Activated naive CD4-positive, alpha-beta T cell treated with anti-CD3 and anti-CD28 coated beads, Interleukin-2, amount 50 U/mL, for 72 hours (primary cell): ENCODE results near the gene ZNF331. TPM values are rescaled to one million over a fixed set of nuclear protein-coding genes. Genes with fewer than 3 reads are reported as not detected.

ENCODE experiments used
- ATAC-seq, 2 donors: fragments of 150-1000 bp; cut with Tn5 transposase; 2 replicates each; pipeline ENCODE4 v1.10.0; 2021; ENCODE audit warnings: mild to moderate bottlenecking in 2 of 2, moderate library complexity in 2 of 2
- DNase-seq, 2 donors: peaks; one replicate each; pipeline ENCODE4 v3.0.0; 2021 to 2022; ENCODE audit warnings: low spot score in 2 of 2
- H3K27ac Mint-ChIP-seq, 2 donors: one replicate each; pipeline ENCODE4 v1.8.0; 2022; ENCODE audit warnings: mild to moderate bottlenecking in 2 of 2, mixed read lengths in 2 of 2
- H3K36me3 Mint-ChIP-seq, 2 donors: one replicate each; pipeline ENCODE4 v1.8.0; 2022; ENCODE audit warnings: mixed read lengths in 2 of 2
- H3K9me3 Mint-ChIP-seq, 2 donors: one replicate each; pipeline ENCODE4 v1.8.0; 2022; ENCODE audit warnings: mixed read lengths in 2 of 2
- total RNA-seq, 2 donors: library from RNA; stranded (reverse); gene quantifications; one replicate each; pipeline ENCODE4 v1.2.3, GENCODE V29; 2022

ZNF331 gene
- total RNA-seq, 2 donors from 2014 or later, result 28.7 to 69.3 TPM

GRCh38 chr19:53583181-53583580 is 45.2 kb downstream of the ZNF331 start:
- H3K27ac Mint-ChIP-seq, result no peak overlapping the region
- peaks cover 34 to 43% of the 10 kb centered on the region in 2 donors for H3K36me3 Mint-ChIP-seq
- H3K9me3 Mint-ChIP-seq, result peaks cover 20 to 23% of the 10 kb centered on the region in 2 donors
- ATAC-seq, result no peak
- DNase-seq, result no peak

- Mint-ChIP-seq H3K36me3 (peaks cover 16 to 25% of the 10 kb centered on the region in 2 donors), H3K27ac (no peak overlapping the region), H3K9me3 (peaks cover 9 to 14% of the 10 kb centered on the region in 2 donors)
- DNase-seq (no peak), ATAC-seq (no peak)
Observed at GRCh38 chr19:53586277-53586691, 48.3 kb downstream of the ZNF331 start.

- no peak overlapping the region for H3K27ac Mint-ChIP-seq
- no peak for ATAC-seq
- DNase-seq, result no peak
- H3K9me3 Mint-ChIP-seq, result peaks cover 5 to 8% of the 10 kb centered on the region in 2 donors
- H3K36me3 Mint-ChIP-seq, result peaks cover 6 to 13% of the 10 kb centered on the region in 2 donors
Observed at GRCh38 chr19:53594811-53595509, 57.0 kb downstream of the ZNF331 start.

GRCh38 chr19:53595510-53595867 is 57.5 kb downstream of the ZNF331 start:
- H3K36me3 Mint-ChIP-seq, result peaks cover 6 to 13% of the 10 kb centered on the region in 2 donors
- H3K27ac Mint-ChIP-seq, result no peak overlapping the region
- ATAC-seq, result no peak
- H3K9me3 Mint-ChIP-seq, result peaks cover 5 to 8% of the 10 kb centered on the region in 2 donors
- no peak for DNase-seq

GRCh38 chr19:53596056-53596455 is 58.1 kb downstream of the ZNF331 start:
- Mint-ChIP-seq H3K9me3 (peaks cover 5 to 7% of the 10 kb centered on the region in 2 donors), H3K36me3 (peaks cover 6 to 12% of the 10 kb centered on the region in 2 donors), H3K27ac (no peak overlapping the region)
- DNase-seq, result no peak
- ATAC-seq, result no peak

- Mint-ChIP-seq H3K9me3 (peaks cover 0 to 5% of the 10 kb centered on the region in 2 donors), H3K36me3 (peaks cover 4 to 8% of the 10 kb centered on the region in 2 donors)
Observed at GRCh38 chr19:53597023-53597422, 59.1 kb downstream of the ZNF331 start.

GRCh38 chr19:53598361-53598760 is 60.4 kb downstream of the ZNF331 start:
- no peak for ATAC-seq
- H3K36me3 Mint-ChIP-seq, result peaks cover 4 to 9% of the 10 kb centered on the region in 2 donors
- no peak for DNase-seq
- peaks cover 0 to 9% of the 10 kb centered on the region in 2 donors for H3K9me3 Mint-ChIP-seq
- no peak overlapping the region for H3K27ac Mint-ChIP-seq

More at GRCh38 chr19:53597023-53597422, 59.1 kb downstream of the ZNF331 start:
- ATAC-seq, result no peak
- DNase-seq, result no peak
- no peak overlapping the region for H3K27ac Mint-ChIP-seq

GRCh38 chr19:53600217-53600616 is 62.3 kb downstream of the ZNF331 start:
- no peak overlapping the region for H3K27ac Mint-ChIP-seq
- H3K36me3 Mint-ChIP-seq, result peaks cover 4 to 5% of the 10 kb centered on the region in 2 donors
- ATAC-seq, result no peak
- no peak for DNase-seq
- peaks cover 0 to 11% of the 10 kb centered on the region in 2 donors for H3K9me3 Mint-ChIP-seq

GRCh38 chr19:53606031-53606430 is 68.1 kb downstream of the ZNF331 start:
- no peak for ATAC-seq
- no peak for DNase-seq
- peaks cover 4 to 5% of the 10 kb centered on the region in 2 donors for H3K36me3 Mint-ChIP-seq
- peaks cover 0 to 11% of the 10 kb centered on the region in 2 donors for H3K9me3 Mint-ChIP-seq
- H3K27ac Mint-ChIP-seq, result no peak overlapping the region

GRCh38 chr19:53608381-53608780 is 70.4 kb downstream of the ZNF331 start:
- Mint-ChIP-seq H3K27ac (no peak overlapping the region), H3K9me3 (peaks cover 0 to 6% of the 10 kb centered on the region in 2 donors), H3K36me3 (no peaks in the 10 kb centered on the region)
- DNase-seq (no peak), ATAC-seq (no peak)

- no peak overlapping the region for H3K27ac Mint-ChIP-seq
- peaks cover 3 to 4% of the 10 kb centered on the region in 2 donors for H3K9me3 Mint-ChIP-seq
- no peak for ATAC-seq
- DNase-seq, result no peak
- H3K36me3 Mint-ChIP-seq, result no peaks in the 10 kb centered on the region
Observed at GRCh38 chr19:53612762-53613526, 75.0 kb downstream of the ZNF331 start.

- H3K9me3 Mint-ChIP-seq, result peaks cover 4 to 13% of the 10 kb centered on the region in 2 donors
- DNase-seq, result no peak
- ATAC-seq, result no peak
- H3K27ac Mint-ChIP-seq, result no peak overlapping the region
- peaks cover 0 to 7% of the 10 kb centered on the region in 2 donors for H3K36me3 Mint-ChIP-seq
Observed at GRCh38 chr19:53621885-53622740, 84.2 kb downstream of the ZNF331 start.

GRCh38 chr19:53624771-53625545 is 87.0 kb downstream of the ZNF331 start:
- H3K27ac Mint-ChIP-seq, result no peak overlapping the region
- peaks cover 4 to 9% of the 10 kb centered on the region in 2 donors for H3K9me3 Mint-ChIP-seq
- ATAC-seq (peak; percentile 40 to 64), DNase-seq (no peak)
- peaks cover 0 to 7% of the 10 kb centered on the region in 2 donors for H3K36me3 Mint-ChIP-seq

GRCh38 chr19:53626486-53626885 is 88.5 kb downstream of the ZNF331 start:
- H3K9me3 Mint-ChIP-seq, result peaks cover 4 to 9% of the 10 kb centered on the region in 2 donors
- peaks cover under 1 to 8% of the 10 kb centered on the region in 2 donors for H3K36me3 Mint-ChIP-seq
- no peak overlapping the region for H3K27ac Mint-ChIP-seq
- DNase-seq, result no peak
- ATAC-seq, result no peak

- peaks cover 4 to 12% of the 10 kb centered on the region in 2 donors for H3K9me3 Mint-ChIP-seq
- H3K27ac Mint-ChIP-seq, result no peak overlapping the region
- peaks cover 6 to 12% of the 10 kb centered on the region in 2 donors for H3K36me3 Mint-ChIP-seq
- DNase-seq (no peak), ATAC-seq (no peak)
Observed at GRCh38 chr19:53626976-53627375, 89.0 kb downstream of the ZNF331 start.
